Activated CD4-positive, alpha-beta T cell treated with anti-CD3 and anti-CD28 coated beads for 48 hours (primary cell): ENCODE results near the gene SLIT1.

Experiments
- DNase-seq: peaks from one replicate; pipeline ENCODE4 v3.0.0-alpha.2; 2020

The SLIT1 gene

GRCh38 chr10:97185326-97186058 lies at the start of gene SLIT1:
Gene SLIT1 (minus strand): TSS chr10:97185959. CDS start chr10:97185674, 285 bp downstream.
- DNase-seq, result peak; percentile 5

GRCh38 chr10:97235353-97235752 lies 49.6 kb upstream of the SLIT1 start:
- no peak for DNase-seq

- no peak for DNase-seq
Observed at GRCh38 chr10:97234400-97234799, 48.6 kb upstream of the SLIT1 start.

- DNase-seq, result no peak
Observed at GRCh38 chr10:97230146-97230545, 44.4 kb upstream of the SLIT1 start.

- DNase-seq, result no peak
Observed at GRCh38 chr10:97229322-97230015, 43.7 kb upstream of the SLIT1 start.

GRCh38 chr10:97228775-97229157 lies 43.0 kb upstream of the SLIT1 start:
- no peak for DNase-seq

- no peak for DNase-seq
Observed at GRCh38 chr10:97228130-97228774, 42.5 kb upstream of the SLIT1 start.

GRCh38 chr10:97226398-97226797 lies 40.6 kb upstream of the SLIT1 start:
- DNase-seq, result no peak

GRCh38 chr10:97224483-97225435 lies 39.0 kb upstream of the SLIT1 start:
- DNase-seq, result no peak

- DNase-seq, result no peak
Observed at GRCh38 chr10:97222326-97222961, 36.7 kb upstream of the SLIT1 start.

- no peak for DNase-seq
Observed at GRCh38 chr10:97220355-97220754, 34.6 kb upstream of the SLIT1 start.

GRCh38 chr10:97217299-97217698 lies 31.5 kb upstream of the SLIT1 start:
- no peak for DNase-seq

GRCh38 chr10:97215619-97216260 lies 30.0 kb upstream of the SLIT1 start:
- no peak for DNase-seq

- no peak for DNase-seq
Observed at GRCh38 chr10:97213431-97213830, 27.7 kb upstream of the SLIT1 start.

GRCh38 chr10:97211229-97211628 lies 25.5 kb upstream of the SLIT1 start:
- DNase-seq, result no peak

- DNase-seq, result peak; percentile 79
Observed at GRCh38 chr10:97210543-97210960, 24.8 kb upstream of the SLIT1 start.

GRCh38 chr10:97207756-97208346 lies 22.1 kb upstream of the SLIT1 start:
- DNase-seq, result no peak

GRCh38 chr10:97207131-97207530 lies 21.4 kb upstream of the SLIT1 start:
- DNase-seq, result no peak

- DNase-seq, result no peak
Observed at GRCh38 chr10:97204826-97205679, 19.3 kb upstream of the SLIT1 start.

GRCh38 chr10:97203220-97203619 lies 17.5 kb upstream of the SLIT1 start:
- no peak for DNase-seq
